Esophagus squamous epithelium (tissue), 4 donors: ENCODE data around the gene RABEP2.

Experiments used
- CTCF ChIP-seq, 6 experiments: fragments of 450-650 bp in 4 of 6; fragments of 200-600 bp in 2 of 6; sonication (generic) in 2 of 6; IDR thresholded peaks; one replicate each; pipeline ENCODE4 v1.5.1; 2016 to 2019; ENCODE audit warnings: antibody characterized with exemption in 6 of 6, mild to moderate bottlenecking in 4 of 6, moderate library complexity in 4 of 6
- POLR2A ChIP-seq, 4 donors: fragments of 450-650 bp; IDR thresholded peaks; one replicate each; pipeline ENCODE4 v1.6.1; 2017; ENCODE audit warnings: antibody characterized with exemption in 4 of 4, mild to moderate bottlenecking in 4 of 4, moderate library complexity in 3 of 4

- no peak for TF ChIP-seq POLR2A (IDR thresholded peaks at IDR 0.05)
- no peak for TF ChIP-seq CTCF (IDR thresholded peaks at IDR 0.05)
These were observed 47.4 kb downstream of the RABEP2 start for GRCh38 chr16:28877655-28878000.
